Tibial artery (tissue), 4 donors: ENCODE results near the gene ZNF273.
"Not testable (repeated sequence)": the region's sequence is repeated elsewhere in the genome, so short reads cannot be mapped to it uniquely, and the experiment has no call there.

Source experiments
- DNase-seq, 2 donors: peaks; one replicate each; pipeline ENCODE4 v3.0.0-alpha.2; 2019
- H3K27ac ChIP-seq, 2 donors: fragments of 200-600 bp; sonication (generic) in 1 of 2; 1 replicate in 1 of 2; 2 replicates in 1 of 2; pipeline ENCODE4 v1.5.1; 2018 to 2019; ENCODE audit warnings: mild to moderate bottlenecking in 1 of 2
- H3K27me3 ChIP-seq, 2 donors: fragments of 200-600 bp; sonication (generic) in 1 of 2; one replicate each; pipeline versions ENCODE4 v1.5.1 to v1.6.0; 2016 to 2019
- H3K36me3 ChIP-seq, 3 donors: fragments of 200-600 bp; sonication (generic) in 2 of 3; one replicate each; pipeline ENCODE4 v1.5.1; 2016 to 2019; ENCODE audit warnings: mild to moderate bottlenecking in 2 of 3
- H3K4me1 ChIP-seq, 4 donors: fragments of 200-600 bp; sonication (generic) in 2 of 4; 1 replicate in 3 of 4; 2 replicates in 1 of 4; pipeline ENCODE4 v1.5.1; 2016 to 2019
- H3K4me3 ChIP-seq, 2 donors: fragments of 200-600 bp; sonication (generic) in 1 of 2; 1 replicate in 1 of 2; 2 replicates in 1 of 2; pipeline ENCODE4 v1.5.1; 2018 to 2019; ENCODE audit warnings: mild to moderate bottlenecking in 2 of 2
- H3K9me3 ChIP-seq, 3 donors: fragments of 200-600 bp; sonication (generic) in 1 of 3; one replicate each; pipeline ENCODE4 v1.5.1; 2016 to 2019
- intact Hi-C: fragments of 100-400 bp; cut with DNase I; formaldehyde crosslinking; loops from one replicate; pipeline ENCODE4 v1.15.0; 2023; ENCODE audit warnings: low total_unique reads
- TF ChIP-seq, protein P1 (sequence below), 2 experiments: fragments of 200-600 bp in 1 of 2; fragments of 450-650 bp in 1 of 2; IDR thresholded peaks; one replicate each; pipeline ENCODE4 v1.5.1; 2017 to 2019; ENCODE audit warnings: antibody characterized with exemption in 2 of 2, mild to moderate bottlenecking in 1 of 2, moderate library complexity in 1 of 2

The ZNF273 gene

DNA sequence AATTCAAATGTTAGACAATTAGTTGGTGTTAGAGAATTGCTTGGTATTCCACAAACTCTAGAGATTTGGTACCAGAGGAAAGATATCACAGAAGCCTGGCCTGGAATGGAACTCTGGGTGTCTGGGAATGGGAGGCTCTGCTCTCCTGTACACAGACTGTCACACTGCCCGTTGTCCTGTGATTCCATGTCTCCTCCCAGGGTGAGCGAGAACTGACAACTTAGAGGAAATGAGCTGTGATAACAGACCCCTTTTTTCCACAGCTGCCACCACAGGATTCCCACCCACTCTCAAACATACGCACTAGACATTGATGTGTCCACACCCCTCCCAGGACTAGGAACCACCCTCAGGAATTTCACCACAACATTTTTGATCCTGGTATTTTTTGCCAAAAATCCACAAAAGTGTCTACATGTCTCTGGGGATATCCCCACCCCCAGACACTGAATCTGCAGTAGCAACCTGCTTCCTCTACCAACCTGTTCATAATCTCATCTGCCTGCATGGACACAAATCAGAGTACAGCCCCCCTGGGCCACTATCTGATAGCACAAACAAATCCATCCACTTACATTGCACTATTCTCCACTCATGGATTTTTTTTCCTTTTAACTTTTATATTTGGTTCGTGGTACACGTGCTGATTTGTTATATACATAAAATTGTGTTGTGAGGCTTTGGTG lies 4.7 kb downstream of the ZNF273 start:
- H3K27ac ChIP-seq = no peak overlapping the region
- no peak for DNase-seq
- H3K27me3 ChIP-seq = no peaks in the 10 kb centered on the region
- no peaks in the 10 kb centered on the region for H3K36me3 ChIP-seq
- no peaks in the 10 kb centered on the region for H3K9me3 ChIP-seq
- no peak overlapping the region for H3K4me3 ChIP-seq
- TF ChIP-seq, protein P1, sequence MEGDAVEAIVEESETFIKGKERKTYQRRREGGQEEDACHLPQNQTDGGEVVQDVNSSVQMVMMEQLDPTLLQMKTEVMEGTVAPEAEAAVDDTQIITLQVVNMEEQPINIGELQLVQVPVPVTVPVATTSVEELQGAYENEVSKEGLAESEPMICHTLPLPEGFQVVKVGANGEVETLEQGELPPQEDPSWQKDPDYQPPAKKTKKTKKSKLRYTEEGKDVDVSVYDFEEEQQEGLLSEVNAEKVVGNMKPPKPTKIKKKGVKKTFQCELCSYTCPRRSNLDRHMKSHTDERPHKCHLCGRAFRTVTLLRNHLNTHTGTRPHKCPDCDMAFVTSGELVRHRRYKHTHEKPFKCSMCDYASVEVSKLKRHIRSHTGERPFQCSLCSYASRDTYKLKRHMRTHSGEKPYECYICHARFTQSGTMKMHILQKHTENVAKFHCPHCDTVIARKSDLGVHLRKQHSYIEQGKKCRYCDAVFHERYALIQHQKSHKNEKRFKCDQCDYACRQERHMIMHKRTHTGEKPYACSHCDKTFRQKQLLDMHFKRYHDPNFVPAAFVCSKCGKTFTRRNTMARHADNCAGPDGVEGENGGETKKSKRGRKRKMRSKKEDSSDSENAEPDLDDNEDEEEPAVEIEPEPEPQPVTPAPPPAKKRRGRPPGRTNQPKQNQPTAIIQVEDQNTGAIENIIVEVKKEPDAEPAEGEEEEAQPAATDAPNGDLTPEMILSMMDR (IDR thresholded peaks at IDR 0.05) = no peak
- intact Hi-C loops = no loop called here
- peaks cover 0 to 22% (median 6%) of the 10 kb centered on the region in 4 donors for H3K4me1 ChIP-seq

DNA sequence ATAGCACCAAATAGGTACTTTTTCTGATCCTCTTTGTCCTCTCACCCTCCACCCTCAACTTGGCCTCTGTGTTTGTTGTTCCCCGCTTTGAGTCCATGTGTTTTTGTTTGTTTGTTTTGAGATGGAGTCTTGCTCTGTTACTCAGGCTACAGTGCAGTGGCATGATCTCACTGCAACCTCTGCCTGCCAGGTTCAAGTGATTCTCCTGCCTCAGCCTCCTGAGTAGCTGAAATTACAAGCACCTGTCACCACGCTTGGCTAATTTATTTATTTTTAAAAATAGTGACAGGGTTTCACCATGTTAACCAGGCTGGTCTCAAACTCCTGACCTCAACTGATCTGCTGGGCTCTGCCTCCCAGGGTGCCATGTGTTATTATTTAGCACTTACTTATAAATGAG lies 5.3 kb downstream of the ZNF273 start:
- Histone ChIP-seq H3K27ac (no peak overlapping the region), H3K4me3 (no peak overlapping the region)
- intact Hi-C loops = no loop called here

DNA sequence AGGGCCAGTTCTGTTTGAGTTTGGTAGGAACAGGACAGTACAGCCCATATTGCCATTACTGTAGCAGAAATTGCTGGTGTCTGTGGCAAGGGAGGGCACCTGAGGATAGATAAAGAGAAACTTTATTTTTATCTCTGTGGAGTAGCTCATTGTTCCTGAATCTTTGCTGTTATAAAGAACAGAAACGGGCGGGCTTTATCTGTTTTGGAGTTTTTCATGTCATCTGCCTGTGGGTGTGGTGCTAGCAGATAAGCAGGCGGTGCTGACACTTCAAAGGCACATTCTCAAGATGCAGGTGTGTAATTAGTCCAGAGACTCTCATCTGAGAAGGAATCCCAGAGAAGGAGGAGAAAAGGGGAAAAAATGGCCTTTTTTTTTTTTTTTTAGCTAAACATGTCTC lies 11.5 kb downstream of the ZNF273 start:
- no peaks in the 10 kb centered on the region for H3K27me3 ChIP-seq
- H3K36me3 ChIP-seq = peaks cover 0 to 12% (median 6%) of the 10 kb centered on the region in 3 donors
- H3K4me1 ChIP-seq = no peaks in the 10 kb centered on the region
- no peak overlapping the region for H3K27ac ChIP-seq
- no peak overlapping the region for H3K4me3 ChIP-seq
- H3K9me3 ChIP-seq = no peaks in the 10 kb centered on the region
- intact Hi-C loops = no loop called here
- no peak for DNase-seq
- TF ChIP-seq, protein P1 (IDR thresholded peaks at IDR 0.05) = no peak

More for the DNA sequence above, 5.3 kb downstream of the ZNF273 start:
- no peak for DNase-seq
- Histone ChIP-seq H3K36me3 (no peaks in the 10 kb centered on the region), H3K4me1 (peaks cover 0 to 21% (median 5%) of the 10 kb centered on the region in 4 donors), H3K27me3 (no peaks in the 10 kb centered on the region), H3K9me3 (no peaks in the 10 kb centered on the region)
- TF ChIP-seq, protein P1 (IDR thresholded peaks at IDR 0.05) = no peak

DNA sequence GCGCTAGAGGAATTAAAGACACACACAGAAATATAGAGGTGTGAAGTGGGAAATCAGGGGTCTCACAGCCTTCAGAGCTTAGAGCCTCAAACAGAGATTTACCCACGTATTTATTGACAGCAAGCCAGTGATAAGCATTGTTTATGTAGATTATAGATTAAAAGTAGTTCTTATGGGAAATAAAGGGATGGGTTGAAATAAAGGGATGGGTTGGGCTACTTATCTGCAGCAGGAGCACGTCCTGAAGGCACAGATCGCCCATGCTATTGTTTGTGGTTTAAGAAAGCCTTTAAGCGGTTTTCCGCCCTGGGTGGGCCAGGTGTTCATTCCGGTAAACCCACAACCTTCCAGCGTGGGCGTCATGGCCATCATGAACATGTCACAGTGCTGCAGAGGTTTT lies 12.2 kb downstream of the ZNF273 start:
- H3K36me3 ChIP-seq = peaks cover 0 to 12% (median 6%) of the 10 kb centered on the region in 3 donors
- intact Hi-C loops, H3K4me3 ChIP-seq, H3K27ac ChIP-seq, H3K9me3 ChIP-seq, H3K27me3 ChIP-seq, DNase-seq, H3K4me1 ChIP-seq: not testable (repeated sequence)

DNA sequence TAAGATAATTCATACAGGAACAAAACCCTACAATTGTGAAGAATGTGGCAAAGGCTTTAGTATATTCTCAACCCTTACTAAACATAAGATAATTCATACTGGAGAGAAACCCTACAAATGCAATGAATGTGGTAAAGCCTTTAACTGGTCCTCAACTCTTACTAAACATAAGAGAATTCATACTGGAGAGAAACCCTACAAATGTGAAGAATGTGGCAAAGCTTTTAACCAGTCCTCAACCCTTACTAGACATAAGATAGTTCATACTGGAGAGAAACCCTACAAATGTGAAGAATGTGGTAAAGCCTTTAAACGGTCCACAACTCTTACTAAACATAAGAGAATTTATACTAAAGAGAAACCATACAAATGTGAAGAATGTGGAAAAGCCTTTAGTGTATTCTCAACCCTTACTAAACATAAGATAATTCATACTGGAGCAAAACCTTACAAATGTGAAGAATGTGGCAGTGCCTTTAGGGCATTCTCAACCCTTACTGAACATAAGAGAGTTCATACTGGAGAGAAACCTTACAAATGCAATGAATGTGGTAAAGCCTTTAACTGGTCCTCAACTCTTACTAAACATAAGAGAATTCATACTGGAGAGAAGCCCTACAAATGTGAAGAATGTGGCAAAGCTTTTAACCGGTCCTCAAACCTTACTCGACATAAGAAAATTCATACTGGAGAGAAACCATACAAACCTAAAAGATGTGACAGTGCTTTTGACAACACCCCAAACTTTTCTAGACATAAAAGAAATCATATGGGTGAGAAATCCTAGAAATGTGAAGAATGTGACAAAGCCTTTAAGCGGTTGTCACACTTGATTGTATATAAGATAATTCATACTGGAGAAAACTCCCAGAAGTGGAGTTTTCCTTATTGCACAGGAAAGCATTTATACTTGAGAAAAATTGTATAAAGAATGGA lies 25.4 kb downstream of the ZNF273 start:
- H3K27ac ChIP-seq, H3K4me1 ChIP-seq, intact Hi-C loops, H3K4me3 ChIP-seq, H3K27me3 ChIP-seq, DNase-seq: not testable (repeated sequence)
- H3K9me3 ChIP-seq = peaks cover 0 to 21% (median 10%) of the 10 kb centered on the region in 3 donors
- peaks cover 27 to 51% (median 49%) of the 10 kb centered on the region in 3 donors for H3K36me3 ChIP-seq

DNA sequence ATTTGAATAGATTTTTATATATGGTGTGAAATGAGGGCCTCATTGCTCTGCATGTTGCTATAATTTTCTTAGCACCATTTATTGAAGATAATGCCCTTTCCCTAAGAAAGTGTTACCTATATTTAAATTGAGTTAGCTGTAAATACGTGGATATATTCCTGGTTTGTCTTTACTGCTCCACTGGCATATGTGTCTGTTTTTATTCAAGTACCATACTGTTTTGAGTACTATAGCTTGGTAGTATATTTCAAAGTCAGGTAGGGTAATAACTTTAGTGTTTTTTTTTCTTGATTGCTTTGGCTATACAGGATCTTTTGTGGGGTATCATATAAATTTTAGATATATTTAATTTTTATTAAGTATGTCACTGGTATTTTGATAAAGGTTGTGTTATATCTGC lies 31.4 kb downstream of the ZNF273 start:
- intact Hi-C loops = no loop called here
- Histone ChIP-seq H3K27ac (no peak overlapping the region), H3K27me3 (no peaks in the 10 kb centered on the region), H3K9me3 (peaks cover 0 to 10% (median 0%) of the 10 kb centered on the region in 3 donors), H3K4me1 (no peaks in the 10 kb centered on the region), H3K4me3 (no peak overlapping the region), H3K36me3 (peaks cover 0 to 3% (median 0%) of the 10 kb centered on the region in 3 donors)
- DNase-seq = no peak
- TF ChIP-seq, protein P1 (IDR thresholded peaks at IDR 0.05) = no peak
